ENCODE data around the gene PRKCB.
"Not testable (repeated sequence)": the region's sequence is repeated elsewhere in the genome, so short reads cannot be mapped to it uniquely, and the experiment has no call there.

Gene PRKCB

DNA sequence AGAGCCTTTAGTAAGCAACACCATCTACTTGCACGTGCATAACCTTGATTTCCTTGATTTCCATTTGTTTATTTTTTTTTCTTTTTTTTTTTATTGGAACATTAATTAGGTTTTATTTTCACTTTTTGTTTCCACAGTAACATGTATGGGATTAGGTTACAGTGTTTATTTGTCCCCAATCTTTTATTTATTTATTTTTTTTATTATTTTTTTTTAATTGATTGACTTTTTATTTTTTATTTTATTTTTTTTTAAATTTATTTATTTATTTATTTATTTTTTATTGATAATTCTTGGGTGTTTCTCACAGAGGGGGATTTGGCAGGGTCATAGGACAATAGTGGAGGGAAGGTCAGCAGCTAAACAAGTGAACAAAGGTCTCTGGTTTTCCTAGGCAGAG lies 272.3 kb downstream of the PRKCB start:
- DNase-seq = not testable (repeated sequence)

- DNase-seq = no peak
Measured at GRCh38 chr16:24111724-24112302, 276.0 kb downstream of the PRKCB start.

DNA sequence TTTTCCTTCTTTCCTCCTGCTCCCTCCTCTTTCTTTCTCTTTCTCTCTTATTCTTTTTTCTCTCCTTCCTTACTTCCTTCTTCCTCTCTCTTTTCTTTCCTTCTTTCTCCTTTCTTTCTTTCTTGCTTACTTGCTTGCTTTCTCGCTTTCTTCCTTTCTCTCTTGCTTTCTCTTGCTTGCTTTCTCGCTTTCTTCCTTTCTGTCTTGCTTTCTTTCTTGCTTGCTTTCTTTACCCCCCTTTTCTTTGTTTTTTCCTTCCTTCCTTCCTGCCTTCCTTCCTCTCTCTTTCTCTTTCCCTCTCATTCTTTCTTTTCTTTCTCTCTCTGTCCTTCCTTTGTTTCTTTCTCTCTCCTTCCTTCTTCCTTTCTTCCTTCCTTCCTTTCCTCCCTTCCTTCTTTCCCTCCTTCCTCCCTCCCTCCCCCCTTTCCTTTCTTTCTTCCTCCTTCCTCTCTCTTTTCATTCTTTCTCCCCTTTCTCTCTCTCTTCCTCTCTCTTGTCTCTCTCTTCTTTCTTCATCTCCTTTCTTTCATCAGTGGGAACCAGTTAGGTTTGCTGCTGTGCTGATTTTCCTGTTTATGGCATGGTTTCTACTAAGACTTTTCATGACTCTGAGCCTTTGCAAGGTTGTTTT lies 277.4 kb downstream of the PRKCB start:
- DNase-seq = no peak

- DNase-seq = no peak
Measured at GRCh38 chr16:24114876-24115275, 279.1 kb downstream of the PRKCB start.

- no peak for DNase-seq
Measured at GRCh38 chr16:24116046-24116776, 280.4 kb downstream of the PRKCB start.

GRCh38 chr16:24116989-24117388 lies 281.2 kb downstream of the PRKCB start:
- no peak for DNase-seq

- no peak for DNase-seq
Measured at GRCh38 chr16:24117680-24118079, 281.9 kb downstream of the PRKCB start.

- DNase-seq = no peak
Measured at GRCh38 chr16:24118126-24118821, 282.5 kb downstream of the PRKCB start.

DNA sequence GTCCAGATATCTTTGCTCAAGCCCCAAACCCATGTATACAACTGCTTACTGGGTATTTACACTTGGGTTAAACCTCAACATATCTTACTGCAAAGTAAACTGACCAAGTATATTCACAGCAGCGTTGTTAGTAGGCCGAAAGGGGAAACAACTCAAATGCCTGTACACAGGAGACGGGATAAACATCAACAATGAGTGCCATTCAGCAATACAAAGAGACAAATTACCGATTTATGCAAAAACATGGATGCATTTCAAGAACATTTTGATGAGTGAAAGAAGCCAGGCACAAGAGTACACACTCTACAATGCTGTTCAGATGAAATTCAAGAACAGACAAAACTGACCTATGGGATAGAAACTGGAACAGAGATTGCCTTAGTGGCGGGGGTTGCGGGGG lies 284.0 kb downstream of the PRKCB start:
- DNase-seq = no peak

GRCh38 chr16:24123275-24123674 lies 287.5 kb downstream of the PRKCB start:
- no peak for DNase-seq

- DNase-seq = no peak
Measured at GRCh38 chr16:24124291-24124690, 288.5 kb downstream of the PRKCB start.

- no peak for DNase-seq
Measured at GRCh38 chr16:24125214-24125613, 289.4 kb downstream of the PRKCB start.

DNA sequence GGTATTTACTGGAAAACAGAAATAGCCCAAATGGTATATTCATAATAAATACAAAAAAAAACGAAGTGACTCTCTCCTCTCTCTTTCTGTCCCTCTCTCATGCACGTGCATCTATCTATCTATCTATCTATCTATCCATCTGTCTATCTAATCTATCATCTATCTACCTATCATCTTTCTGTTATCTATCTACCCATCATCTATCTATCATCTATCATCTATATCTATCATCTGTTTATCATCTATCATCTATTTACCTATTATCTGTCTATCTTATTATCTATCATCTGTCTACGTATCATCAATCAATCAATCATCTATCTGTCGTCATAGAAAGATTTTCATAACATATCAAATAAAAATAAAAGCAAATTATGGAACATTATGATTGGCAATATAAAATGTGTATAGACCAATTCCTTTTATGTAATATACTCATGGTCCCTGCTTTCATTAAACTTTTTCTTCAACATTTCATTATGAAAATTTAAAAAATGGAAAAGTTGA lies 293.7 kb downstream of the PRKCB start:
- no peak for DNase-seq

GRCh38 chr16:24130494-24131085 lies 294.8 kb downstream of the PRKCB start:
- no peak for DNase-seq

- DNase-seq = no peak
Measured at GRCh38 chr16:24131294-24131693, 295.5 kb downstream of the PRKCB start.

DNA sequence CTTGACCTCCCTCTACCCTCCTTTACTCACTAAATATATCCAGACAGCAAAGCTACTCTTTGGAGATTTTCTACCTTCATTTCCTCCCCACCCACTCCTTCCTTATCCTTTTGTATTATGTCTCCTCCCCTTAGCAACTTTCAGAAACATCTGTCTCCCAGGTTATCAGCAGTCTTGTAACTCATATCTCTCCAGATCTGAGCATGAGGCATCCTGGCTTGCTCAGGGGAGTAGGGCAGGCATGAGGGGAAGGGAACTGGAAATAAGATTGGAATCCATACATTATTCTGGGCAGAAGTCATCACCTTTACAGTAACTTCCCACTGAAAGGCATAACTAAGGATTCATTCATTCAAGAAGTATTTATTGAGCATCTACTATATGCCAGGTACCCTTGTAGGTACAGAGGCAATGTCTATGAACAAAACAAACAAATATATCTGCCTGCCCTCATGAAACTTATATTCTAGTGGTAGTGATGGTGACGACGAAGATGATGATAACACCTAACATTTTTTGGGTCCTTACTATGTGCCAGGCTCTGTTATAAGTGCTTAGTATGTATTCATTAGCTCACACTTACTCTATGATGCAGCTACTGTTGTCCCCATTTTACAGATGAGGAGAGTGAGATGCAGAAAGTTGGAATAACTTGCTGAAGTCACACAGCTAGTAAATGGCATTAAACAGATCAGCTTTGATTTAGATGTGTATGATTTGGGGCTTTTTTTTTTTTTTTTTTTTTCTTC lies 296.4 kb downstream of the PRKCB start:
- DNase-seq = no peak

DNA sequence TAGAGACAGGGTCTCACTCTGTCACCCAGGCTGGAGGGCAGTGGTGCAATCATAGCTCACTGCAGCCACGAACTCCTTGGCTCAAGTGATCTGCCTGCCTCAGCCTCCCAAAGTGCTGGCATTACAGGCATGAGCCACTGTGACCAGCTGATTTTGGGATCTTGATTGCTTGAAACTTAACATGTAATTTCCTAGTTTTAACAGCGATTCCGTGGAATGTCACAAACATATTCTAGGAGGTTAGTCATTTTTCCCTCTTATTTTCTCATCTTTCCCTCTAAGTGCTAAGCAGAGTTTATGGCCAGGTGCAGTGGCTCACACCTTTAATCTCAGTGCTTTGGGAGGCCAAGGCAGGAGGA lies 297.0 kb downstream of the PRKCB start:
- no peak for DNase-seq

DNA sequence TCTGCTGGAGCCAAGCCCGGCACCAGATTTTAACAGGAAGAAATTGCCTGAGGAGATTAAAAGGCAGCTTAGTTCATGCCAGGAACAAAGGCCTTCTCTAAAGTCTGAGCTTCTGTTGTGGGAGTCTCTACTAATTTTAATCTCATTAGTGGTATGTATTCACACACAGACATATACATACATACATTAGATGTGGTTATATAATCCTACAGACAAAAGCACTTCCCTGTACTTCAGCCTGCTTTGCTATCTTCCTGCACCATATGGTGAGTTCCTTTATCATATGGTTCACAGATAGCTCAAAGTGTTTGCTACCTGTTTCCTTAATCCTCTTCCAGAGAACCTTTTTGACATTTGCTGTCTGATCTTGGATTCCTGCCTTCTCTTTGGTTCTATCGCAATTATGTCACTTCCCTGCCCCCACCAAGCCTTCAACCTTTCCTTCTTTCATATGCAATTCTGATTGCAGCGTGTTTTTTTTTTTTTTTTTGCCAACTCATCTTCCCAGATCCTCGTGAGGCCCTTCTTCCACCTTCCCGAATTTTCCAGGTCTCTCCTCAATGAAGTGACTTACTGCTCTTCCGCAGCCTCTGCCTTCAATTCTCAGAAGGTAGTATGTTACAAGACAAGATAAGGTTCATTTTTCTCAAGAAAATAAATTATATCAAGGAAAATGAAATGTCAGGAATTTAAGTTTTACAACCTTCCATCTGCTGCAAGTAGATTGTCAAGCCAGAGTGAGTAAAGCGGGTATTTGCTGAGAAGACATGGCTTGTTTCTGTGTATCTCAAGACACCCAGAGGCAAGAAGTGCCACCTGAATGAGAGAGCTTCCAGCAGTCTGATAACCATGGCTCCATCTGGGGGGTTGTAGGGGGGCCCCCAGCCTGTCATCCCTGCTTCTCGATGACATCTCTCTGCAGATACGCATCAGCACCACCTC lies 300.1 kb downstream of the PRKCB start:
- no peak for DNase-seq

DNA sequence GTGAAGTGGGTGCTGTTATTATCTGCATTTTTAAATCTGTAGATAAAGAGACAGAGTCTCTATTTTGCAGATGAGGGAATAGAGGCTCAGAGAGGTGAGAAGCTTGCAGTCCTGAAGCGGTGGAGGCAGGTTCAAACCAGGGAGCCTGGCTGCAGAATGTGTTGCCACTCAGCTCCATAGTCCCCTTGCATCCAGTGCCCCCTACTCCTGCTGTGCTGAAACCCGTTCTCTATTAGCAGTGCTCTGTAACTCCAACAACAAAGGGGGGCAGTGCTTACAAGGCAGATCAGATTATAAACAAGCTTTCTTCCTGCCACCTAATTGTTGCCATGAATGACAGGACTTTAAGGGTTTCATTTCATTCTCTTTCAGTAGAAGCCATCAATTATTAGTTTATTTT lies 302.2 kb downstream of the PRKCB start:
- no peak for DNase-seq

DNA sequence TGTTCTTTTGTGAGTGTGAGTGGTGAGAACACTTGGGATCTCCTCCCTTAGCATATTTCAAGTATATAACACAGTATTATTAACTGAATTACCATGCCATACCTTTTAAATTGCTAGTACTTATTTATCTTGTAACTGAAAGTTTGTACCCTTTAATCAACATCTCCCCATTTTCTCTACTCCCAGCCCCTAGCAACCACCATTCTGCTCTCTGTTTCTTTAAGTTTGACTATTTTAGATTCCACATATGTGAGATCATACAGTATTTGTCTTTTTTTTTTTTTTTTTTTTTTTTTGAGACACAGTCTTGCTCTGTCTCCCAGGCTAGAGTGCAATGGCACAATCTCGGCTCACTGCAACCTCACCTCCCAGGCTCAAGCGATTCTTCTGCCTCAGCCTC lies 302.8 kb downstream of the PRKCB start:
- DNase-seq = no peak

DNA sequence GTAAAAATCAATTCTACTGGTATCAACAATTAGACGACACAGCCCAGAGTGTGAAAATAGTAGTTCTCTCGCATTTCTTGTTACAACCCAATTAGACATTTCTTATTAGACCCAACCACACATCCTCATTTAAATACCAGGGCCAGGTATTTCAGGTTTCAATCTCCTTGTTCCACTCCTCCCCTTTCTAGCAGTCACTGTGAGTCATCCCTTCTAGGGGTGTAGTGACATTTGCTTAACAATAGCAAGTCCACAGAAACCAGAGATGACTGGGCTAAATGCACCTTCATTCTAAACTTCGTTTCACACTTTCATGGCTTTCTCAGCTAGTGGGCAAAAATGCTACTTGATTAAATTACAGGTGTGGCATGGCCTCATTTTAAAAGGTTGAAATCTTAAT lies 303.5 kb downstream of the PRKCB start:
- no peak for DNase-seq
